Pulmonary artery endothelial cell (primary cell): ENCODE results near the gene PRSS57. TPM values are rescaled to one million over a fixed set of nuclear protein-coding genes. Genes with fewer than 3 reads are reported as not detected.

Experiments
- DNase-seq: peaks from one replicate; pipeline ENCODE4 v3.0.0-alpha.2; 2011; ENCODE audit warnings: low read depth, low spot score
- total RNA-seq: library from RNA; depleted of rRNA; stranded (reverse); fragments of >200 nt; gene quantifications from 2 replicates; pipeline ENCODE4 v1.2.3, GENCODE V29; 2014

The PRSS57 gene
- total RNA-seq, 1 donor from 2014 or later, result 0.07 TPM

- no peak for DNase-seq
Measured at GRCh38 chr19:694481-695351, 536 bp downstream of the PRSS57 start.

- no peak for DNase-seq
Measured at GRCh38 chr19:690203-690602, 5.0 kb downstream of the PRSS57 start.

DNA sequence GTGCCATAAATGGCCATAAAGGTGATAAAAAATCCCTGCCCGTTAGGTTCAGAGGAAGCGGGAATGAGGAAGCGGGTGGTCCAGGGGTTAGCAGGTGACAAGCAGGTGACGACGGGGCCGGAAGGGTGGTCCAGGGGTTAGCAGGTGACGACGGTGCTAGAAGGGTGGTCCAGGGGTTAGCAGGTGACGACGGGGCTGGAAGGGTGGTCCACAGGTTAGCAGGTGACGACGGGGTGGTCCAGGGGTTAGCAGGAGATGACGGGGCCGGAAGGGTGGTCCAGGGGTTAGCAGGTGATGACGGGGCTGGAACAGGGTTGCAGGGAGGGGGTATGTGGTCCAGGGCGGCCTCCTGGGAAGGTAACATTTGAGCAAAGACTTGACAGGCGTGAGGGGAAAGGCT, 6.3 kb downstream of the PRSS57 start:
- no peak for DNase-seq

DNA sequence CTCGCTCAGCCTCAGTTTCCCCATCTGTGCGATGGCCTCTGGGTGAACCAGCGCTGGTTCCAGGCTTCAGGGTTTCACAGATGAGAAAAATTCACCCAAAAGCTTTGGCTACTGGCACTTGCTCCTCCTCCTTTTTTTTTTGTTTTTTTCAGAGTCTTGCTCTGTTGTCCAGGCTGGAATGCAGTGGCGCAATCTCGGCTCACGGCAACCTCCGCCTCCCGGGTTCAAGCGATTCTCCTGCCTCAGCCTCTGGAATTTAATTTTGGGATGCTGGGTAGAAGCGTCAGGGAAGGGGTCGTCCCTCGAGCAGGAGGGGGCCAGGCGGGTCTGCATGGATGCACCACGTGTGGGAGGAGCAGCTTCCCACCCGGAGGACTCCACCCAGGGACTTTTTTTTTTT, 7.0 kb downstream of the PRSS57 start:
- no peak for DNase-seq

DNA sequence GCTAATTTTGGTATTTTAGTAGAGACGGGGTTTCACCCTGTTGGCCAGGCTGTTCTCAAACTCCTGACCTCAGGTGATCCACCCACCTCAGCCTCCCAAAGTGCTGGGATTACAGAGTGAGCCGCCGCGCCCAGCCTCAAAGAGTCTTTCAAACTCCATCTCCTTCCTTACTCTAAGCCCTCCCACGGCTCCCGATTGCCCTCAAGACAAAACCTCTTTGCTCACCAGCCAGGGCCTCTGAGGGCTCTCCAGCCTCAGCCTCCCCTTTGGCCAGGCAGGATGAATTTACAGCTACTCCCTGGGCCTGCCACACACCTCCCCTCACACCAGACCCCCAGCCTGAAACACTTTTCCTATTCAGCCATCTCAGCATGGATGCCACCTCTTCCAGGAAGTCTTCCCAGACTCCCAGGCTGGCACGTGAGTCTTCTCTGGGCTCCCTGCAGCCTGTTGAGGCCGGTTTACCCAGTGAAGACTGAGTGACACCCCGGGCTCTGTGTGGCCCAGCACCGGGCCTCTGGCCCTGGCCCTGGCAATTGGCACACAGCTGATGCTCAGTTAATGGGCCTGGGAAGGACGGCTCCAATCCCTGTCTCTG, 7.6 kb downstream of the PRSS57 start:
- DNase-seq, result no peak

- no peak for DNase-seq
Measured at GRCh38 chr19:686589-687297, 8.5 kb downstream of the PRSS57 start.

DNA sequence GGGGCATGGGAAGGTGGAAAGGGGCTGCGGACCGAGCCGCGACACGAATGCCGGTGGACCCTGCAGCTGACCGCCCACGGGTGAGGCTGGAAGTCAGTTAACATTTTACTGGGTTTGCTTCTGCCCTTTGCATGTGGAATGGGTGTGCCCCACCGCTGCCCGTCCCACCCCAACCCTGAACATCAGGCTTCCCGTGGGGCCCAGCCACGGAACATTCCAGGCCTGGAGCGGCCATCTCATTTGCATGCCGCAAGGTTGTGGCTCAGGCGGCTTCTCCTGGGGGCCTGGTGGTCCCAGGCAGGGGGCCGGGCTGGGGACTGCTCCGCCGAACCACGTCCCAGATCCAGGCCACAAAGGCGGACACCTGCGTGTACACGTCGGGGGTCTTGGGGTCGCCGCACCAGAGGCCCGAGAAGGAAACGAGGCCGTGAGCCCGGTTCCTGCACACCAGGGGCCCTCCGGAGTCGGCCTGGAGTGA, 9.8 kb downstream of the PRSS57 start:
- no peak for DNase-seq

- no peak for DNase-seq
Measured at GRCh38 chr19:682678-683320, 12.5 kb downstream of the PRSS57 start.

DNA sequence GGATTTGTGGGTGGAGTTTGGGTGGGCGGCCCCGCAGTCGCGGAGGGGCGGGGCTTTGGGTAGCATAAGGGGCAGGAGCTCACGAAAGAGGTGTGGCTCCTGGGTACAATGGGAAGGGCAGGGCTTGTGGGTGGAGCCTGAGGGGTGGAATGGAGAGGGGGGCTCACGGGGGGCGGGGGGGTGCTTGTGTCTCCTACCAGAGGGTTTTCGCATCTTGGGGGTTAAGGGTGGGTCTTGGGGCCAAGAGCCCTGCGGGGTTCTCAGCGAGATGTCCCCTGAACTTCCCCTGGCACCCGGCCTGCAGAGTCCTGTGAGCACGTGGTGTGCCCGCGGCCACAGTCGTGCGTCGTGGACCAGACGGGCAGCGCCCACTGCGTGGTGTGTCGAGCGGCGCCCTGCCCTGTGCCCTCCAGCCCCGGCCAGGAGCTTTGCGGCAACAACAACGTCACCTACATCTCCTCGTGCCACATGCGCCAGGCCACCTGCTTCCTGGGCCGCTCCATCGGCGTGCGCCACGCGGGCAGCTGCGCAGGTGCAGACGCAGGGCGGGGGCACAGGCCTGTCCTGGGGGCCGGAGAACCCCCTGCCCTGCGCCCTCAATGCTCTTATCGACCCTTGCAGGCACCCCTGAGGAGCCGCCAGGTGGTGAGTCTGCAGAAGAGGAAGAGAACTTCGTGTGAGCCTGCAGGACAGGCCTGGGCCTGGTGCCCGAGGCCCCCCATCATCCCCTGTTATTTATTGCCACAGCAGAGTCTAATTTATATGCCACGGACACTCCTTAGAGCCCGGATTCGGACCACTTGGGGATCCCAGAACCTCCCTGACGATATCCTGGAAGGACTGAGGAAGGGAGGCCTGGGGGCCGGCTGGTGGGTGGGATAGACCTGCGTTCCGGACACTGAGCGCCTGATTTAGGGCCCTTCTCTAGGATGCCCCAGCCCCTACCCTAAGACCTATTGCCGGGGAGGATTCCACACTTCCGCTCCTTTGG, 13.9 kb downstream of the PRSS57 start:
- peak; percentile 84 for DNase-seq

- peak; percentile 95 for DNase-seq
Measured at GRCh38 chr19:680287-681028, 14.8 kb downstream of the PRSS57 start.

DNA sequence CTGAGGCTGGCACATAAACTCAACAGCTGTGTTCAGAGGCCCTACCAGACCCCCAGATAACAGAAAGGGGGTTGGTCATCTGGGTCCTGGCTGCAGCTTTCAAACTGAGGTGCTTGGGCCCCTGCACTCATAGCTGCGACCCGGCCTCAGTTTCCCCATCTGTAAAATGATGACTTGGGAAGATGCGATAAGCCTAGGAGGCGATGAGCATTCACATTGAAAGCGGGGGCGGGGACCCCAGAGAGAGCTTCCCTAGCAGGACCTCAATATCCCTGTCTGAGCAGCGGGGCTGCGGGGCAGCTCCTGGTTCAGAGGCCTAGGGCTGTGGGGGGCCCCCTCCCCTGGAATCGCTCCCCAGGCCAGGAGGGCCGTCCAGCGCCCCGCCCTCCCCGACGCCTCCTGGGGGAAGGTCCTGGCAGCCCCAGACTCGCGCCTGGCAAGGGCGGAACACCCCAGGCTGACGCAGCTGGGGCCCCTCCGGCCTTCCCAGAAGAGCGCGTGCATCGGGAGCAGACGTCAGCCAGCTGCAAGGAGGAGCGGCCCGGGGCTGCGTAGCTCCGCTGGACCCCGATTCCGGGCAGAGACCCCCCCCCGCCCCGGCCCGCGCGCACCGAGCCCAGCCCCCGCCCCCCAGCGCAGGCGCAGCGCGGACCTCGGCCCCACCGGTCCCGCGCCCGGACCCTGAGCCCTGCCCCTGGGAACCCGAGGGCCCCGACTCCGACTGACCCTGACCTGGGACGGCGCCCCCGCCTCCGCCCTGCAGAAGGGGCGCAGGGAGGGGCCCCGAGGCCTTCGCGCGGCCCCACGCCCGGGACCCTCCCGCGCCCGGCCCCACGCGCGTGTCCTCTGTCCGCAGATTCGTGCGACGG, 15.6 kb downstream of the PRSS57 start:
- no peak for DNase-seq

GRCh38 chr19:678791-679388, 16.4 kb downstream of the PRSS57 start:
- no peak for DNase-seq

DNA sequence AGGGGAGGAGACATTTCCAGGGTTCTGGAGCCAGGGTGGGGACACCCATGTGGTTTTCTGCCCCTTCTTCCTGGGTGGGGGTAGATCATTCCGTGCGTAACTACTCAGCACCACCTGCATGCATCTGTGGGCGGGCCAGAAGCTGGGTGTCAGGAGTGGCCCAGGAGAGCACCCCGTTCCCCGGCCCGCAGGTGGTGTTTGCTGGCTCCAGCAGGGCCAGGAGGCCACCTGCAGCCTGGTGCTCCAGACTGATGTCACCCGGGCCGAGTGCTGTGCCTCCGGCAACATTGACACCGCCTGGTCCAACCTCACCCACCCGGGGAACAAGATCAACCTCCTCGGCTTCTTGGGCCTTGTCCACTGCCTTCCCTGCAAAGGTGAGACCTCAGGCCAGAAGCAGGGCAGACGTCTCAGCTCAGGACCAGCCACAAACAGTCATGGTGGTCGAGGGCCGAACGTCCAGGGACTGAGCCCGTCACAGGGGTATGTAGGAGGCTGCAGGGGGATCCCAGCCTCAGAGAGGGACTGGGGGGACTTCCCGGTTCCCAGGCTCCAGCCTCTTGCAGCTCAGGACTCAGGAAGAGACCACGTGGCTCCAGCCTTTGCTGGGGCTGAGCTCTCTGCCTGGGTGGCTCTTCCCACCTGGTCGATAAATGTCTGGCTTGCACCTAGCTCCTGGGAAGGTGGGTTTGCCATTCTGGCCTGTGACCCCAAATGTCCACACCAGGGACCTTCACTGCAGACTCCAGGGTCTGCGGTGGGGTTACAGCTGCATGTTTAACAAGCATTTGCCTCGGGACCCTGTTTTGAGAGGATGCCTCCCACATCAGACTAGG, 17.4 kb downstream of the PRSS57 start:
- DNase-seq, result no peak

DNA sequence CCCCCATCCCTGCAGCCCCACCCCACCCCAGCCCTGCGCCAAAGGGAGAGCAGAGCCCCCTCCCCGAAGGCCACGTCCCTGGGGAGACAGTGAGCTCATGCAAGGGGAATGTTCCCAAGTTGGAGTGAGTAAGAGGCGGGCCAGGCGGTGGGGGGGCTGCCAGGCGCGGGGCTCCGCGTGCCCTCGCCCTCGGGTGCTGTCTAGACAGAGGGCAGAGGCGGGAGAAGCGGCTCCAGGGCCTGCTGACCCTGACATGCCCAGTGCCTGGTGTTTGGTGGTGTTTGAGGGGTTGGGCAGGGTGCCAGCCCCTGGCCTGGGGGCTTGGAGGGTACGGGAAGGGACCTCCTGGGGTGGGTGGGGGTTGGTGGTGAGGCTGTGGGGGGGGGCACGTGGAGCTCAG, 18.1 kb downstream of the PRSS57 start:
- DNase-seq, result peak; percentile 13

- no peak for DNase-seq
Measured at GRCh38 chr19:676339-677105, 18.7 kb downstream of the PRSS57 start, which contains the start of gene FSTL3. FSTL3 (plus strand) TSS chr19:676392; CDS start chr19:676424, 32 bp downstream.

- DNase-seq, result no peak
Measured at GRCh38 chr19:676007-676338, 19.3 kb downstream of the PRSS57 start.
